HepG2 (cell line): ENCODE results near the gene ANKRD11. TPM values are rescaled to one million over a fixed set of nuclear protein-coding genes. Genes with fewer than 3 reads are reported as not detected.

Experiments used
- CSRNP1 ChIP-seq: sonication (generic); formaldehyde crosslinking; IDR thresholded peaks from 2 replicates; pipeline ENCODE4 v1.8.1; 2023; ENCODE audit warnings: mild to moderate bottlenecking, missing genetic modification reagents
- CTCF ChIP-seq: sonication (generic); formaldehyde crosslinking; IDR thresholded peaks from 2 replicates; pipeline ENCODE4 v1.5.0; 2020; ENCODE audit warnings: mild to moderate bottlenecking, missing genetic modification reagents, moderate library complexity
- FOXP4 ChIP-seq: sonication (generic); formaldehyde crosslinking; IDR thresholded peaks from 2 replicates; pipeline ENCODE4 v1.4.0; 2020; ENCODE audit warnings: missing genetic modification reagents
- HMGXB4 ChIP-seq, 2 experiments: sonication (generic) in 1 of 2; formaldehyde crosslinking in 1 of 2; IDR thresholded peaks; 2 replicates each; pipeline versions ENCODE4 v1.4.0 to v1.6.1; 2018 to 2020; ENCODE audit warnings: missing genetic modification reagents in 2 of 2, borderline replicate concordance in 1 of 2, low read depth in 1 of 2, mild to moderate bottlenecking in 1 of 2, missing biosample characterization in 1 of 2
- MTF2 ChIP-seq: sonication (generic); formaldehyde crosslinking; IDR thresholded peaks from 2 replicates; pipeline ENCODE4 v1.5.0; 2020; ENCODE audit warnings: missing genetic modification reagents, borderline replicate concordance
- NFYB ChIP-seq: sonication (generic); formaldehyde crosslinking; IDR thresholded peaks from 2 replicates; pipeline ENCODE4 v1.4.0; 2020; ENCODE audit warnings: missing genetic modification reagents
- POGZ ChIP-seq: sonication (generic); formaldehyde crosslinking; IDR thresholded peaks from 2 replicates; pipeline ENCODE4 v1.4.0; 2020; ENCODE audit warnings: mild to moderate bottlenecking, missing genetic modification reagents
- SALL2 ChIP-seq: sonication (generic); formaldehyde crosslinking; IDR thresholded peaks from 2 replicates; pipeline ENCODE4 v1.8.1; 2023; ENCODE audit warnings: mild to moderate bottlenecking, missing genetic modification reagents, inconsistent platforms
- SIN3B ChIP-seq: fragments of 150-350 bp; IDR thresholded peaks from 2 replicates; pipeline ENCODE4 v1.6.1; 2014; ENCODE audit warnings: low read length
- SMAD9 ChIP-seq: sonication (generic); formaldehyde crosslinking; IDR thresholded peaks from 2 replicates; pipeline ENCODE4 v1.5.1; 2020; ENCODE audit warnings: mild to moderate bottlenecking, missing genetic modification reagents
- SNAPC5 ChIP-seq: sonication (generic); formaldehyde crosslinking; IDR thresholded peaks from 2 replicates; pipeline ENCODE4 v1.8.1; 2023; ENCODE audit warnings: mild to moderate bottlenecking, missing genetic modification reagents, borderline replicate concordance
- TFAP4 ChIP-seq: sonication (generic); IDR thresholded peaks from 2 replicates; pipeline ENCODE4 v1.6.1; 2016; ENCODE audit warnings: low read depth, borderline replicate concordance
- ZNF546 ChIP-seq: sonication (generic); formaldehyde crosslinking; conservative IDR thresholded peaks from 2 replicates; pipeline ENCODE4 v1.8.1; 2023; ENCODE audit warnings: mild to moderate bottlenecking, missing genetic modification reagents
- ZNF569 ChIP-seq: sonication (generic); formaldehyde crosslinking; IDR thresholded peaks from 2 replicates; pipeline ENCODE4 v1.5.0; 2020; ENCODE audit warnings: mild to moderate bottlenecking, missing genetic modification reagents, moderate library complexity, borderline replicate concordance
- ZNF577 ChIP-seq: sonication (generic); formaldehyde crosslinking; IDR thresholded peaks from 2 replicates; pipeline ENCODE4 v1.4.0; 2020; ENCODE audit warnings: mild to moderate bottlenecking, low read depth, missing genetic modification reagents, borderline replicate concordance
- ZNF775 ChIP-seq: sonication (generic); formaldehyde crosslinking; IDR thresholded peaks from 2 replicates; pipeline ENCODE4 v1.4.0; 2020; ENCODE audit warnings: missing genetic modification reagents, mild to moderate bottlenecking, moderate library complexity, borderline replicate concordance
- polyA plus RNA-seq, 8 experiments: library from polyadenylated mRNA; depleted of rRNA in 3 of 8; stranded (reverse) in 7 of 8; unstranded in 1 of 8; fragments of >200 nt; fragmentation: Illumina TruSeq in 4 of 8; extraction: Trizol in 4 of 8; gene quantifications; 2 replicates each; pipeline versions ENCODE4 v1.2.1 to v1.2.3, GENCODE V29; 2011 to 2016; ENCODE audit warnings: low read depth in 4 of 8, missing spikeins in 1 of 8, mixed read lengths in 1 of 8; ENCODE audit not compliant: insufficient read depth in 1 of 8
- total RNA-seq, 5 experiments: library from RNA; depleted of rRNA; stranded (reverse); fragments of >200 nt; fragmentation: Illumina TruSeq; extraction: Trizol; gene quantifications; 2 replicates each; pipeline ENCODE4 v1.2.3, GENCODE V29; 2016; ENCODE audit warnings: low read depth in 1 of 5

ANKRD11 gene
- total and polyA plus RNA-seq, 2 of the 13 experiments (the other 11 are each of a cell fraction or from before 2014, with no cell fraction given) = 21.4 to 38.4 TPM

- no peak for TF ChIP-seq MTF2 (CRISPR knock-in tag)
- peak; percentile 79; the same call in 1 of the 2 replicates for TF ChIP-seq ZNF775 (CRISPR knock-in tag)
- TF ChIP-seq CSRNP1 (CRISPR knock-in tag) = peak; percentile 84; the same call in 1 of the 2 replicates
- peak; percentile 84; the same call in 1 of the 2 replicates for TF ChIP-seq ZNF569 (CRISPR knock-in tag)
- no peak for TF ChIP-seq SNAPC5 (CRISPR knock-in tag)
- peak; percentile 25; the same call in 1 of the 2 replicates for TF ChIP-seq POGZ (CRISPR knock-in tag)
- no peak for TF ChIP-seq ZNF577
- no peak for TF ChIP-seq SIN3B
- peak; percentile 39 to 66; a peak in 2 of 4 replicates for TF ChIP-seq HMGXB4 (CRISPR knock-in tag; IDR thresholded peaks at IDR 0.05; ENCODE audit: borderline replicate concordance in 1 of 2, low read depth in 1 of 2)
- 0 out of 2 replicates have a peak, but pooled peaks have one; percentile 71 for TF ChIP-seq SMAD9 (CRISPR knock-in tag)
- TF ChIP-seq FOXP4 (CRISPR knock-in tag) = peak; percentile 39; the same call in 1 of the 2 replicates
- TF ChIP-seq NFYB (CRISPR knock-in tag) = peak; percentile 49
- TF ChIP-seq SALL2 (CRISPR knock-in tag) = no peak
- TF ChIP-seq CTCF (CRISPR knock-in tag) = 0 out of 2 replicates have a peak, but pooled peaks have one; percentile 8
- peak; percentile 12; the same call in 1 of the 2 replicates for TF ChIP-seq TFAP4
- TF ChIP-seq ZNF546 = peak; percentile 86
Observed at GRCh38 chr16:89261691-89262563, 228.4 kb downstream of the ANKRD11 start (continued).
